PC-9 (cell line): ENCODE measurements around the gene C11orf21. TPM values are rescaled to one million over a fixed set of nuclear protein-coding genes. Genes with fewer than 3 reads are reported as not detected.

Experiments
- Bru-seq: library from RNA; stranded (reverse); fragments of 400-500 nt; gene quantifications from one replicate; lab custom pipeline; 2021; lab: Mats Ljungman, UMichigan
- BruChase-seq, 2 experiments: library from RNA; stranded (reverse); fragments of 400-500 nt; gene quantifications; one replicate each; lab custom pipeline; 2021; lab: Mats Ljungman, UMichigan
- BruUV-seq: library from RNA; stranded (reverse); fragments of 400-500 nt; replicated peaks from 2 replicates; lab custom pipeline; 2021; lab: Mats Ljungman, UMichigan
- CTCF ChIA-PET: fragments of 300-600 bp; sonication (Branson Sonifier 250); formaldehyde crosslinking; loops from one replicate; lab custom pipeline; 2022; ENCODE audit warnings: antibody characterized with exemption; lab: Charles Lee
- POLR2A ChIA-PET: fragments of 300-600 bp; sonication (Branson Sonifier 250); formaldehyde crosslinking; loops from one replicate; lab custom pipeline; 2022; ENCODE audit warnings: antibody characterized with exemption; ENCODE audit not compliant: unreplicated experiment; lab: Charles Lee
- DNase-seq, 2 experiments: peaks; one replicate each; pipeline versions ENCODE4 v3.0.0 to v3.0.0-alpha.2; 2015 to 2022; ENCODE audit warnings: mixed read lengths in 1 of 2
- H2AFZ ChIP-seq: fragments of 200-600 bp; sonication (generic); 2 replicates; pipeline ENCODE4 v1.8.1; 2017; ENCODE audit warnings: antibody characterized with exemption
- H3F3A ChIP-seq: fragments of 200-600 bp; sonication (generic); 2 replicates; pipeline ENCODE4 v1.8.1; 2017; ENCODE audit warnings: antibody characterized with exemption, mild to moderate bottlenecking, low read depth; ENCODE audit not compliant: insufficient read depth
- H3K27ac ChIP-seq: fragments of 200-600 bp; sonication (generic); 2 replicates; pipeline ENCODE4 v1.6.1; 2016; ENCODE audit warnings: mixed run types
- H3K27me3 ChIP-seq: fragments of 200-600 bp; sonication (generic); 2 replicates; pipeline ENCODE4 v1.6.1; 2016; ENCODE audit warnings: low read depth, mixed run types; ENCODE audit not compliant: insufficient read depth
- H3K36me3 ChIP-seq: fragments of 200-600 bp; sonication (generic); 2 replicates; pipeline ENCODE4 v1.6.1; 2016; ENCODE audit warnings: low read depth, mixed run types
- H3K4me1 ChIP-seq: fragments of 200-600 bp; sonication (generic); replicated peaks from 2 replicates; pipeline ENCODE4 v1.6.1; 2016; ENCODE audit warnings: mixed run types; ENCODE audit not compliant: insufficient read depth
- H3K4me2 ChIP-seq: fragments of 200-600 bp; sonication (generic); 2 replicates; pipeline ENCODE4 v1.6.1; 2017; ENCODE audit warnings: mixed run types
- H3K4me3 ChIP-seq: fragments of 200-600 bp; sonication (generic); 2 replicates; pipeline ENCODE4 v1.6.1; 2016; ENCODE audit warnings: mixed run types
- H3K79me2 ChIP-seq: fragments of 200-600 bp; sonication (generic); 2 replicates; pipeline ENCODE4 v1.6.1; 2017; ENCODE audit warnings: low read depth, mixed run types
- H3K9me2 ChIP-seq: fragments of 200-600 bp; sonication (generic); 2 replicates; pipeline ENCODE4 v1.8.1; 2017; ENCODE audit warnings: mild to moderate bottlenecking; ENCODE audit not compliant: insufficient read depth
- H3K9me3 ChIP-seq: fragments of 200-600 bp; sonication (generic); 2 replicates; pipeline ENCODE4 v1.8.1; 2016; ENCODE audit warnings: low read depth; ENCODE audit not compliant: insufficient read depth
- H4K20me1 ChIP-seq: fragments of 200-600 bp; sonication (generic); 2 replicates; pipeline ENCODE4 v1.8.1; 2017; ENCODE audit not compliant: insufficient read depth
- EZH2 ChIP-seq: fragments of 200-600 bp; sonication (generic); IDR thresholded peaks from 2 replicates; pipeline ENCODE4 v1.8.0; 2017; ENCODE audit warnings: antibody characterized with exemption, low read depth
- intact Hi-C: fragments of 100-400 bp; cut with micrococcal nuclease; formaldehyde crosslinking; loops from one replicate; pipeline ENCODE4 v1.10.0; 2022; ENCODE audit not compliant: unreplicated experiment
- long read RNA-seq: library from polyadenylated mRNA; stranded (forward); transcript quantifications from one replicate; pipeline ENCODE4 v2.0.0, GENCODE V29; 2022
- total RNA-seq: library from RNA; stranded (reverse); gene quantifications from 2 replicates; pipeline ENCODE4 v1.2.3, GENCODE V29; 2021
- TF ChIP-seq, protein P1 (sequence below): fragments of 200-600 bp; sonication (generic); conservative IDR thresholded peaks from 2 replicates; pipeline ENCODE4 v1.6.1; 2017; ENCODE audit warnings: mixed run types, antibody characterized with exemption, mild to moderate bottlenecking, moderate library complexity

The C11orf21 gene
- not detected in 2 replicates for total RNA-seq
- not detected for Bru-seq, nascent RNA
- BruChase-seq, experiment 1, labeled RNA remaining after a 2-hour chase, result percentile 5 among the genes with signal in this experiment
- not detected for BruChase-seq, experiment 2, labeled RNA remaining after a 6-hour chase
- long read RNA-seq, result 0 reads

DNA sequence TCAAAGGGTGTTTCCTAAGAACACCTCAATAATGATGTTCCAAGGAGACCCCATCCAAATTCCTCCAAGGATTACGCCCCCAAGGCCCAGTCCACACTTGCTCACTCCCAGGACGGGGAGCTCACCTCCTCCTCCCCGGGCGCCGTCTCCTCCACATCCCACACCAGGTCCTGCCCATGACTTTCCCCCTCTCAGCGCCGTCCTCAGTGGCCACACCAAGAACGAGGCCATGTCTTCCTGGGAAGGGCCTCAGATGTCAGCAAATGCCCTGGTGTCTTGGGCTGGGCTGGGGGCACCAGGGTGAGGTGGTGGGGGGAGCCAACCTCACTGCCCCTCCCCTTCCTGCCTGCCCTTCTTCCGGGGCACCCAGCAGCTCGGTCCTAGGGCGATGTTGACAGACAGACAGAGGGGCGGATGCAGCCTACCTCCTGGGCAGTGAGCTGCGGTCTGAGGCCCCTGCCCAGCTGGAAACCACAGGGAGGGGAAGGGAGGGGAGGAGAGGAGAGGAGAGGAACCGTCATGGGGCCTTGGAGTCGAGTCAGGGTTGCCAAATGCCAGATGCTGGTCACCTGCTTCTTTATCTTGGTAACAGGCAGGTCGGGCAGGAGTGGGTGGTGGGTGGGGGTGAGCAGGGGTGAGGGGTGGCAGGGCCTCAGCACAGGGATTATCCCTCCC lies at the start of gene C11orf21, which contains the start of gene TSPAN32:
TSS of gene C11orf21 (minus strand) at position 288 of the 675 bp plus-strand sequence. CDS start at position 178, 110 bp downstream.
TSS of gene TSPAN32 (plus strand) at position 383 of the 675 bp plus-strand sequence. CDS start at position 520, 137 bp downstream.
- CTCF ChIA-PET, result interaction anchor here (0.7 kb wide), 1 partner anchor 39 kb away, joined by 6 read pairs; no protein-coding TSS in a partner anchor
- H3F3A ChIP-seq, result no peaks in the 10 kb centered on the region
- intact Hi-C loops, result no loop called here

DNA sequence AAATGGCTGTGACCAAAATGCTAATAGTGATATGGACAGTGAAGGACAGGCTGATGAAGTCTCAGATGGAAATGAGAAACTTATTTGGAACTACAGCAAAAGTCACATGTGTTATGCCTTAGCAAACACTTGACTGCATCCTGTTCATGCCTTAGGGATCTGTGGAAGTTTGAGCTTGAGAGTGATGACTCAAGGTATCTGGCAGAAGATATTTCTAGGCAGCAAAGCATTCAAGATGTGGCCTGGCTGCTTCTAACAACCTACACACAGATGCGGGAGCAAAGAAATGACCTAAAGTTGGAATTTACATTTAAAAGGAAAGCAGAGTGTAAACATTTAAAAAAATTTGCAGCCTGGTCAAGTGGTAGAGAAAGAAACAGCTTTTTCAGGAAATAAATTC lies 47.3 kb upstream of the C11orf21 start:
- Histone ChIP-seq H2AFZ (no peak overlapping the region), H3K27ac (no peak overlapping the region), H3K9me2 (no peaks in the 10 kb centered on the region), H3K4me3 (no peak overlapping the region), H3F3A (no peaks in the 10 kb centered on the region), H3K27me3 (peaks cover 12% of the 10 kb centered on the region; the same call in 1 of the 2 replicates), H3K4me2 (no peak overlapping the region), H3K9me3 (no peaks in the 10 kb centered on the region), H3K79me2 (no peaks in the 10 kb centered on the region), H4K20me1 (no peaks in the 10 kb centered on the region), H3K4me1 (no peaks in the 10 kb centered on the region), H3K36me3 (no peaks in the 10 kb centered on the region)
- no TSS peak for BruUV-seq
- no peak for TF ChIP-seq EZH2
- TF ChIP-seq, protein P1, sequence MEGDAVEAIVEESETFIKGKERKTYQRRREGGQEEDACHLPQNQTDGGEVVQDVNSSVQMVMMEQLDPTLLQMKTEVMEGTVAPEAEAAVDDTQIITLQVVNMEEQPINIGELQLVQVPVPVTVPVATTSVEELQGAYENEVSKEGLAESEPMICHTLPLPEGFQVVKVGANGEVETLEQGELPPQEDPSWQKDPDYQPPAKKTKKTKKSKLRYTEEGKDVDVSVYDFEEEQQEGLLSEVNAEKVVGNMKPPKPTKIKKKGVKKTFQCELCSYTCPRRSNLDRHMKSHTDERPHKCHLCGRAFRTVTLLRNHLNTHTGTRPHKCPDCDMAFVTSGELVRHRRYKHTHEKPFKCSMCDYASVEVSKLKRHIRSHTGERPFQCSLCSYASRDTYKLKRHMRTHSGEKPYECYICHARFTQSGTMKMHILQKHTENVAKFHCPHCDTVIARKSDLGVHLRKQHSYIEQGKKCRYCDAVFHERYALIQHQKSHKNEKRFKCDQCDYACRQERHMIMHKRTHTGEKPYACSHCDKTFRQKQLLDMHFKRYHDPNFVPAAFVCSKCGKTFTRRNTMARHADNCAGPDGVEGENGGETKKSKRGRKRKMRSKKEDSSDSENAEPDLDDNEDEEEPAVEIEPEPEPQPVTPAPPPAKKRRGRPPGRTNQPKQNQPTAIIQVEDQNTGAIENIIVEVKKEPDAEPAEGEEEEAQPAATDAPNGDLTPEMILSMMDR, result no peak
- DNase-seq, result no peak
- intact Hi-C loops, result no loop called here
- CTCF ChIA-PET, result no interaction called here
- POLR2A ChIA-PET, result no interaction called here

More for the DNA sequence above, at the start of gene C11orf21, which contains the start of gene TSPAN32:
- Histone ChIP-seq H3K9me2 (no peaks in the 10 kb centered on the region), H3K27me3 (no peaks in the 10 kb centered on the region), H4K20me1 (no peaks in the 10 kb centered on the region), H3K36me3 (no peaks in the 10 kb centered on the region), H3K27ac (no peak within 1 kb of the TSS), H3K4me3 (no peak within 1 kb of the TSS), H3K4me2 (no peak within 1 kb of the TSS), H3K9me3 (no peaks in the 10 kb centered on the region), H3K79me2 (no peaks in the 10 kb centered on the region), H2AFZ (no peak within 1 kb of the TSS), H3K4me1 (no peaks in the 10 kb centered on the region)
- no peak for DNase-seq
- no TSS peak for BruUV-seq
- no peak for TF ChIP-seq EZH2
- TF ChIP-seq, protein P1, result no peak
- POLR2A ChIA-PET, result no interaction called here

DNA sequence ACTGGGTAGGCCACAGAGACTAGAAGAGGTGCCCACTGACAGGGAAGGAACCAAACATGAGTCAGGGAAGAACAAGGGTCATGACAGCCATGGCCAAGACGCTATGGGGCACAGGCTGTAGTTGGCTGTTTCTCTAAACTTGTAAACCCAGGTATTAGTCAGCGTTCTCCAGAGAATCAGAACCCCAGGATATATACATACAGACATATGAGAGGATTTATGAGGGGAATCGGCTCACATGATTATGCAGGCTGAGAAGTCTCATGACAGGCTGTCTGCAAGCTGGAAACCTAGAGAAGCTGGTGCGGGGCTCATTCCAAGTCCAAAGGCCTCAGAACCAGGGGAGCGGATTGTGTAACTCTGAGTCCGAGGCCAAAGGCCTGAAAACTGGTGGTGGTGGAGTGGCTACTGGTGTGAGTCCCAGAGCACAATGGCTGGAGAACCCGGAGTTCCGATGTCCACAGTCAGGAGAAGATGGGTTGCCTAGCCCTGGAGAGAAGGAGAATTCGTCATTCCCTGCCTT lies 45.7 kb upstream of the C11orf21 start:
- no peak for DNase-seq
- ChIA-PET POLR2A (no interaction called here), CTCF (no interaction called here)
- Histone ChIP-seq H3K27me3 (peaks cover 29% of the 10 kb centered on the region), H3F3A (no peaks in the 10 kb centered on the region), H3K9me2 (no peaks in the 10 kb centered on the region), H4K20me1 (no peaks in the 10 kb centered on the region), H3K36me3 (no peaks in the 10 kb centered on the region), H3K9me3 (no peaks in the 10 kb centered on the region), H3K79me2 (no peaks in the 10 kb centered on the region), H2AFZ (no peak overlapping the region), H3K27ac (no peak overlapping the region), H3K4me1 (no peaks in the 10 kb centered on the region), H3K4me2 (no peak overlapping the region), H3K4me3 (no peak overlapping the region)
- intact Hi-C loops, result no loop called here
- TF ChIP-seq, protein P1, result no peak
- TF ChIP-seq EZH2, result no peak
- BruUV-seq, result no TSS peak
